H1 (cell line): ENCODE data around the gene CAMK2B. TPM values are rescaled to one million over a fixed set of nuclear protein-coding genes. Genes with fewer than 3 reads are reported as not detected.

Source experiments
- CTCF ChIA-PET: fragments of 300-600 bp; sonication (Branson Sonifier 250); formaldehyde crosslinking; loops from one replicate; lab custom pipeline; 2021; ENCODE audit not compliant: partially characterized antibody; lab: Charles Lee
- POLR2A ChIA-PET: fragments of 300-600 bp; sonication (Branson Sonifier 250); formaldehyde crosslinking; loops from one replicate; lab custom pipeline; 2021; ENCODE audit warnings: inconsistent platforms; ENCODE audit not compliant: partially characterized antibody; lab: Charles Lee
- DNase-seq, 2 experiments: peaks; one replicate each; pipeline versions ENCODE4 v3.0.0 to v3.0.0-alpha.2; 2010 to 2022; ENCODE audit warnings: low spot score in 2 of 2, low read depth in 1 of 2, mixed read lengths in 1 of 2
- FAIRE-seq: peaks from 2 replicates; lab custom pipeline; 2011; peaks lifted over from hg19 to GRCh38; lab: Jason Lieb, UNC
- H2AFZ ChIP-seq: 2 replicates; pipeline ENCODE4 v1.8.1; 2012; ENCODE audit warnings: low read length, inconsistent platforms
- H2AK5ac ChIP-seq: 2 replicates; pipeline ENCODE4 v1.6.1; 2013; ENCODE audit warnings: low read depth, low read length
- H2BK120ac ChIP-seq: replicated peaks from 2 replicates; pipeline ENCODE3; 2013; ENCODE audit warnings: low read depth, low read length, inconsistent platforms
- H2BK12ac ChIP-seq: 2 replicates; pipeline ENCODE4 v1.6.1; 2013; ENCODE audit warnings: low read depth, low read length
- H2BK15ac ChIP-seq: 2 replicates; pipeline ENCODE4 v1.6.1; 2013; ENCODE audit warnings: low read length
- H2BK20ac ChIP-seq: 2 replicates; pipeline ENCODE4 v1.6.1; 2013; ENCODE audit warnings: low read length
- H2BK5ac ChIP-seq: 2 replicates; pipeline ENCODE4 v1.6.1; 2013; ENCODE audit warnings: low read depth, low read length
- H3K14ac ChIP-seq: 2 replicates; pipeline ENCODE4 v1.6.1; 2013; ENCODE audit warnings: inconsistent platforms; ENCODE audit not compliant: insufficient read length
- H3K18ac ChIP-seq: 2 replicates; pipeline ENCODE4 v1.6.1; 2013; ENCODE audit warnings: low read length; ENCODE audit errors: extremely low read depth
- H3K23ac ChIP-seq: 2 replicates; pipeline ENCODE4 v1.6.1; 2013; ENCODE audit warnings: inconsistent platforms; ENCODE audit not compliant: insufficient read length
- H3K23me2 ChIP-seq: 2 replicates; pipeline ENCODE4 v1.6.1; 2013; ENCODE audit warnings: low read depth, low read length
- H3K27ac ChIP-seq: 2 replicates; pipeline ENCODE4 v1.6.1; 2011; ENCODE audit warnings: low read depth, low read length, inconsistent platforms
- H3K27me3 ChIP-seq, 4 experiments: replicated peaks in 1 of 4; 1 replicate in 1 of 4; 2 replicates in 3 of 4; pipeline versions ENCODE4 v1.6.1 to v1.8.1; 2011 to 2013; ENCODE audit warnings: low read length in 3 of 4, mild to moderate bottlenecking in 3 of 4, inconsistent platforms in 2 of 4, mixed read lengths in 2 of 4, moderate library complexity in 1 of 4; ENCODE audit not compliant: control insufficient read depth in 3 of 4, insufficient read depth in 3 of 4; ENCODE audit errors: extremely low read depth in 1 of 4
- H3K36me3 ChIP-seq, 4 experiments: 2 replicates each; pipeline versions ENCODE4 v1.6.1 to v1.8.1; 2011 to 2013; ENCODE audit warnings: mild to moderate bottlenecking in 4 of 4, low read length in 3 of 4, moderate library complexity in 2 of 4, control low read depth in 1 of 4, inconsistent platforms in 1 of 4; ENCODE audit not compliant: insufficient read depth in 4 of 4, control insufficient read depth in 2 of 4
- H3K4ac ChIP-seq: replicated peaks from 2 replicates; pipeline ENCODE3; 2013; ENCODE audit warnings: low read length, low read depth, mixed read lengths, inconsistent platforms; ENCODE audit not compliant: insufficient read length
- H3K4me1 ChIP-seq, 4 experiments: replicated peaks in 1 of 4; 1 replicate in 1 of 4; 2 replicates in 3 of 4; pipeline versions ENCODE4 v1.6.1 to v1.8.1; 2011 to 2013; ENCODE audit warnings: low read length in 3 of 4, inconsistent platforms in 2 of 4, mixed read lengths in 1 of 4; ENCODE audit not compliant: insufficient read depth in 4 of 4, control insufficient read depth in 3 of 4
- H3K4me2 ChIP-seq, 2 experiments: 2 replicates each; pipeline versions ENCODE4 v1.6.1 to v1.8.1; 2011 to 2013; ENCODE audit warnings: low read depth in 2 of 2, low read length in 2 of 2, control low read depth in 1 of 2, inconsistent platforms in 1 of 2, mild to moderate bottlenecking in 1 of 2; ENCODE audit not compliant: insufficient read depth in 1 of 2
- H3K4me3 ChIP-seq, 4 experiments: fragments of 200-600, 300-600 bp in 1 of 4; sonication (generic), shearing (Covaris generic), sonication (Bioruptor Twin) in 1 of 4; 2 replicates each; pipeline versions ENCODE4 v1.5.1 to v1.8.1; 2011 to 2016; ENCODE audit warnings: low read length in 4 of 4, low read depth in 3 of 4, control low read depth in 2 of 4, inconsistent platforms in 2 of 4, mild to moderate bottlenecking in 2 of 4, mixed read lengths in 1 of 4, moderate library complexity in 1 of 4; ENCODE audit not compliant: insufficient read depth in 2 of 4; ENCODE audit errors: extremely low read depth in 1 of 4
- H3K56ac ChIP-seq: replicated peaks from 2 replicates; pipeline ENCODE3; 2013; ENCODE audit warnings: low read depth, mild to moderate bottlenecking, mixed read lengths, low read length, inconsistent platforms; ENCODE audit not compliant: insufficient read length
- H3K79me1 ChIP-seq: 2 replicates; pipeline ENCODE4 v1.6.1; 2013; ENCODE audit warnings: low read depth, low read length, control low read depth
- H3K79me2 ChIP-seq, 2 experiments: 2 replicates each; pipeline versions ENCODE4 v1.6.1 to v1.8.1; 2012 to 2013; ENCODE audit warnings: low read length in 2 of 2, mild to moderate bottlenecking in 2 of 2, inconsistent platforms in 1 of 2; ENCODE audit not compliant: insufficient read depth in 2 of 2, control insufficient read depth in 1 of 2
- H3K9ac ChIP-seq, 4 experiments: replicated peaks in 1 of 4; 1 replicate in 1 of 4; 2 replicates in 3 of 4; pipeline versions ENCODE4 v1.6.1 to v1.8.1; 2011 to 2013; ENCODE audit warnings: low read depth in 3 of 4, low read length in 3 of 4, control low read depth in 2 of 4, mild to moderate bottlenecking in 2 of 4, moderate library complexity in 2 of 4, inconsistent platforms in 1 of 4; ENCODE audit errors: extremely low read depth in 1 of 4
- H3K9me3 ChIP-seq, 2 experiments: 2 replicates each; pipeline versions ENCODE4 v1.6.1 to v1.8.1; 2012 to 2013; ENCODE audit warnings: mild to moderate bottlenecking in 2 of 2, moderate library complexity in 2 of 2, control low read depth in 1 of 2, inconsistent platforms in 1 of 2, low read depth in 1 of 2, low read length in 1 of 2, mixed read lengths in 1 of 2; ENCODE audit not compliant: insufficient read depth in 2 of 2
- H4K20me1 ChIP-seq, 2 experiments: replicated peaks in 1 of 2; 2 replicates each; pipeline versions ENCODE3 to v1.8.1; 2011 to 2013; ENCODE audit warnings: inconsistent platforms in 2 of 2, low read length in 2 of 2, mild to moderate bottlenecking in 1 of 2; ENCODE audit not compliant: insufficient read depth in 2 of 2, control insufficient read depth in 1 of 2
- H4K5ac ChIP-seq: 2 replicates; pipeline ENCODE4 v1.6.1; 2013; ENCODE audit warnings: low read length, low read depth, mixed read lengths, inconsistent platforms; ENCODE audit not compliant: insufficient read length
- H4K8ac ChIP-seq: 2 replicates; pipeline ENCODE4 v1.8.0; 2013; ENCODE audit warnings: mild to moderate bottlenecking, moderate library complexity, low read length, inconsistent platforms; ENCODE audit not compliant: insufficient read depth; ENCODE audit errors: extremely low read depth
- H4K91ac ChIP-seq: replicated peaks from 2 replicates; pipeline ENCODE3; 2013; ENCODE audit warnings: low read length, mixed read lengths, inconsistent platforms; ENCODE audit not compliant: insufficient read length
- BACH1 ChIP-seq: IDR thresholded peaks from 2 replicates; pipeline ENCODE4 v1.6.1; 2012; ENCODE audit warnings: low read length, improper control_type of control experiment
- CBX8 ChIP-seq: fragments of 300-800, 300-1000 bp; sonication (generic); IDR thresholded peaks from 2 replicates; pipeline ENCODE4 v1.7.1; 2016; ENCODE audit warnings: low read depth, low read length, borderline replicate concordance
- EP300 ChIP-seq, 2 experiments: IDR thresholded peaks; 1 replicate in 1 of 2; 2 replicates in 1 of 2; pipeline ENCODE4 v1.6.1; 2011 to 2012; ENCODE audit warnings: low read depth in 2 of 2, low read length in 2 of 2, mild to moderate bottlenecking in 2 of 2, borderline replicate concordance in 1 of 2, inconsistent platforms in 1 of 2, moderate library complexity in 1 of 2
- JUN ChIP-seq: IDR thresholded peaks from 2 replicates; pipeline ENCODE4 v1.6.1; 2011; ENCODE audit warnings: low read depth, mild to moderate bottlenecking, improper control_type of control experiment, low read length
- KDM1A ChIP-seq: fragments of 200-600, 300-600 bp; sonication (generic); IDR thresholded peaks from 2 replicates; pipeline ENCODE4 v1.7.1; 2016; ENCODE audit warnings: mild to moderate bottlenecking, low read length, borderline replicate concordance
- MAX ChIP-seq: IDR thresholded peaks from 2 replicates; pipeline ENCODE4 v1.6.1; 2012; ENCODE audit warnings: inconsistent platforms
- PHF8 ChIP-seq: fragments of 200-600 bp; sonication (generic); conservative IDR thresholded peaks from 2 replicates; pipeline ENCODE4 v1.7.1; 2012; ENCODE audit warnings: low read depth, mild to moderate bottlenecking, inconsistent platforms, low read length, moderate library complexity
- RBBP5 ChIP-seq: IDR thresholded peaks from 2 replicates; pipeline ENCODE4 v1.7.1; 2012; ENCODE audit warnings: low read depth, mild to moderate bottlenecking, inconsistent platforms, low read length, moderate library complexity, borderline replicate concordance
- RXRA ChIP-seq: IDR thresholded peaks from 2 replicates; pipeline ENCODE4 v1.6.1; 2011; ENCODE audit warnings: low read depth, mild to moderate bottlenecking, low read length, moderate library complexity; ENCODE audit not compliant: insufficient read depth
- WGBS, 2 experiments: shearing (Covaris generic) in 1 of 2; methylation state at CpG; one replicate each; pipeline versions ENCODE4 v1.1.6 to v1.1.7; 2013 to 2015; ENCODE audit warnings: low lambda C conversion rate in 2 of 2, mixed read lengths in 2 of 2, inconsistent platforms in 1 of 2, low coverage in 1 of 2, missing lambda C conversion rate in 1 of 2; ENCODE audit not compliant: insufficient replicate concordance in 2 of 2, insufficient coverage in 1 of 2, insufficient read length in 1 of 2; ENCODE audit errors: extremely low coverage in 1 of 2, missing lambda C conversion rate in 1 of 2; 5-methylcytosine and 5-hydroxymethylcytosine counted together
- polyA plus RNA-seq, 7 experiments: library from polyadenylated mRNA; depleted of rRNA in 3 of 7; stranded (reverse) in 5 of 7; unstranded in 2 of 7; fragments of >200 nt in 5 of 7; fragments of 200-250 nt in 2 of 7; gene quantifications; 1 replicate in 5 of 7; 2 replicates in 1 of 7; 4 replicates in 1 of 7; pipeline versions ENCODE4 v1.2.1 to v1.2.3, GENCODE V29; 2011 to 2013; ENCODE audit warnings: missing spikeins in 2 of 7, mixed read lengths in 2 of 7
- total RNA-seq: library from RNA; stranded (reverse); fragmentation: NEBNext Ultra II Directional; extraction: Animal tissue kit (Norgen Biotek cat#: 25700); gene quantifications from 2 replicates; pipeline ENCODE4 v1.2.1, GENCODE V29; 2021
- TF ChIP-seq, protein P1 (sequence below): IDR thresholded peaks from 2 replicates; pipeline ENCODE4 v1.6.1; 2011; ENCODE audit warnings: low read length, improper control_type of control experiment

Gene CAMK2B
- total and polyA plus RNA-seq, 2 of the 8 experiments (the other 6 are each of a cell fraction or from before 2014, with no cell fraction given), result 0.05 to 0.15 TPM

- Histone ChIP-seq H2BK12ac (no peak overlapping the region), H2BK5ac (no peak overlapping the region), H3K79me2 (no peaks in the 10 kb centered on the region), H2BK15ac (no peak overlapping the region), H3K23me2 (no peaks in the 10 kb centered on the region), H2AK5ac (no peak overlapping the region), H3K4me1 (peaks cover 0 to 2% (median 0%) of the 10 kb centered on the region in 4 experiments; a peak in 2 of 7 replicates), H3K79me1 (no peaks in the 10 kb centered on the region), H4K8ac (peak overlapping the region; percentile 19; the same call in 1 of the 2 replicates), H3K23ac (no peak overlapping the region), H2AFZ (no peak overlapping the region), H2BK120ac (no peak overlapping the region), H3K36me3 (no peaks in the 10 kb centered on the region), H3K4me3 (no peak overlapping the region), H3K4me2 (no peak overlapping the region), H3K14ac (no peak overlapping the region), H4K5ac (no peak overlapping the region), H3K9me3 (no peaks in the 10 kb centered on the region), H3K27me3 (no peaks in the 10 kb centered on the region; a peak in 1 of 7 replicates), H3K18ac (no peak overlapping the region; the same call in 1 of the 2 replicates), H4K91ac (no peak overlapping the region), H4K20me1 (no peaks in the 10 kb centered on the region), H3K9ac (no peak overlapping the region), H3K27ac (no peak overlapping the region), H3K56ac (no peak overlapping the region), H2BK20ac (no peak overlapping the region), H3K4ac (no peak overlapping the region)
- ChIA-PET POLR2A (interaction anchor here (0.8 kb wide), 1 partner anchor 26 kb away, joined by 4 read pairs; no protein-coding TSS in a partner anchor), CTCF (interaction anchor here (0.6 to 5.0 kb wide), 50 partner anchors 8 to 325 kb away, joined by 3 to 37 read pairs (median 5); partner anchors contain the start of gene YKT6)
- 76% methylated on average over 15 of the region's 16 CpGs; no CpG with 5 or more reads in 1 of the 2 experiments for WGBS, 2 experiments
- no peak for FAIRE-seq
- DNase-seq, result no peak
- TF ChIP-seq RBBP5 (no peak), RXRA (no peak), CBX8 (no peak), MAX (no peak), BACH1 (no peak), PHF8 (no peak), EP300 (IDR thresholded peaks at IDR 0.05; ENCODE audit: borderline replicate concordance in 1 of 2, low read depth in 2 of 2, low read length in 2 of 2) (no peak), JUN (no peak), KDM1A (no peak)
- TF ChIP-seq, protein P1, sequence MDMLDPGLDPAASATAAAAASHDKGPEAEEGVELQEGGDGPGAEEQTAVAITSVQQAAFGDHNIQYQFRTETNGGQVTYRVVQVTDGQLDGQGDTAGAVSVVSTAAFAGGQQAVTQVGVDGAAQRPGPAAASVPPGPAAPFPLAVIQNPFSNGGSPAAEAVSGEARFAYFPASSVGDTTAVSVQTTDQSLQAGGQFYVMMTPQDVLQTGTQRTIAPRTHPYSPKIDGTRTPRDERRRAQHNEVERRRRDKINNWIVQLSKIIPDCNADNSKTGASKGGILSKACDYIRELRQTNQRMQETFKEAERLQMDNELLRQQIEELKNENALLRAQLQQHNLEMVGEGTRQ, result no peak
Measured at GRCh38 chr7:44240376-44240775, 85.0 kb downstream of the CAMK2B start.
